Stimulated activated CD4-positive, alpha-beta T cell treated with anti-CD3 and anti-CD28 coated beads, Interleukin-4, amount 100 ng/mL, for 24 hours (primary cell): ENCODE results near the gene EFNB2.

ENCODE experiments used
- DNase-seq: peaks from one replicate; pipeline ENCODE4 v3.0.0-alpha.2; 2020

The EFNB2 gene

GRCh38 chr13:106535552-106536243 lies at the start of gene EFNB2:
EFNB2 (minus strand) TSS chr13:106535662; CDS start chr13:106534964, 698 bp downstream.
- peak; percentile 86 for DNase-seq

GRCh38 chr13:106581225-106581624 lies 45.8 kb upstream of the EFNB2 start:
- DNase-seq, result no peak

DNA sequence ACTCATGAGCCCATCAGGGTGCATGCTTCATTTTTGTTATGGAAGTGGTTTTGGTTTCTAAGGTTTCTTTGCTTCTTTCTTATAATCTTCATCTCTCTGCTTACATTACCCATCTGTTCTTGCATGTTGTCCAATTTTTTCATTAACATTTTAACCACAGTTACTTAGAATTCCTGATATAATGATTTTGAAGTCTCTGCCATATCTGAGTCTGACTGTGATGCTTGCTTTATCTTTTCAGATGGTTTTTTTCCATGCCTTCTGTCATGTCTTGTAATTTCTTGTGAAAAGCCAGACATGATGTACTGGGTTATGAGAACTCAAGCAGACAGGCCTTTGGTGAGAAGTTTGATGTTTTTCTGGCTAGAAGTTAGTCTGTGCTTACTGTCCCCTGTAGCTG lies 40.4 kb upstream of the EFNB2 start:
- no peak for DNase-seq

DNA sequence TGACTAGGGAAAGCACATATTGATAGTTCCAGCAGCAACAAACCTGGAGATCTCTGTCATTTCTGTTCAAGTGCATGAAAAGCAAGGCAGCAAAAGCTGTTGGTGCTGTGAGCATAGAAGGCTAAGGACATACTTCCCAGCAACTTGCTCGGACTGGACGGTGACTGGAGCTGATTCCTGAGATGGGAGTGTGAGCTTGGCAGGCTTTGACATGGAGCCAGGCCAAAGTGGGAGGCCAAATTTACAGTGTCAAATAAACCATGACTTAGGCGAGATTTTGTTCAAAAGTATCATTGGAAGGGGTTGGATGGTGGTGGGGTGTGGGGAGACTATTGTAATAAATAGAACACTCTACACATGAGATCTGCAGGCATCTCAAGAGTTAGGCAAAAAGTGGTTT lies 38.4 kb upstream of the EFNB2 start:
- no peak for DNase-seq

- DNase-seq, result no peak
These were observed 37.9 kb upstream of the EFNB2 start for GRCh38 chr13:106573284-106573846.

DNA sequence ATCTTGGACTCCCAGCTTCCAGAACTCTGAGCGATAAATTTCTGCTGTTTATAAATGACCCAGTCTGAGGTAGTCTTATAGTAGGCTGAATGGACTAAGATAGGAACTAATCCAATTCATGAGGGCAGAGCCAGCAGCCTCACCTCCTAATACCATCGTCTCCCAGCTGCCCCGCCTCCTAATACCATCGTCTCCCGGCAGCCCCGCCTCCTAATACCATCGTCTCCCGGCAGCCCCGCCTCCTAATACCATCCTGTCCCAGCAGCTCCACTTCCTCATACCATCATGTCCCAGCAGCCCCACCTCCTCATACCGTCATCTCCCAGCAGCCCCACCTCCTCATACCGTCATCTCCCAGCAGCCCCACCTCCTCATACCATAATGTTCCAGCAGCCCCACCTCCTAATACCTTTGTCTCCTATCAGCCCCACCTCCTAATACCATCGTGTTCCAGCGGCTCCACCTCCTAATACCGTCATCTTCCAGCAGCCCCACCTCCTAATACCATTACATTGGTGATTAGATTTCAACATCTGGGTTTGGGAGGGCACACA lies 34.9 kb upstream of the EFNB2 start:
- peak; percentile 62 for DNase-seq

- DNase-seq, result no peak
These were observed 34.0 kb upstream of the EFNB2 start for GRCh38 chr13:106569233-106570095.

DNA sequence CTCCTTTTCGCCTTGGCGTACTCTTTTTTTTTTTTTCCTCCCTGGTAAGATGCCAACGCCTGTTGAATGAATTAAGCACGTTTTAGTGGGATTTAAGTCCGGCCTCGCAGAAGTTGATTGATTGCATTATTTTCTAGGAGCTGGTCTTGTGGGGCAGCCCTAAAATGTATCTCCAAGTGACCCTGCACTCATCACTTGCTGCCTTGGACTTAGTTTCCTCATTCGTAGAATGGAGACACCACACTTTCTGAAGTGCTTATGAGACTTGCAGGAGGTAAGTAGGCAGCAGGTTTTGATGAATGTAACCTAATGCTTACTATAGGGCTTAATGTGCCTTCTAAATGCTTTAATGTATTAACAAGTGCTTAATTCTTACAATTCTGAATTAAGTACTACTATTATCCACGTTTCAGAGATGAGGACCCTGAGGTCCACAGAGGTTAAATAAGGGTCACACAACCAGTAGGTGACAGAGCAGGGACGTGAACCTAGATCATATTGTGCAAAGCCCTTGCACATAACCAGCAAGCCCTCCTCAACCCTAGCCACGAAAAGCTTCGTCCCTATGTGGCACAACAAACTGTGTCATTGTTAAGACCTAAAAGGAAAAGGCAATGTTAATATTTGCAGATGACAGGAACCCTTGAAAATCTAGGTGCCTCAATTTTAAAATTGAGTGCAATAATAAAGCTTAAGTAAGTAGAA lies 33.0 kb upstream of the EFNB2 start:
- DNase-seq, result no peak

- DNase-seq, result peak; percentile 96
These were observed 32.2 kb upstream of the EFNB2 start, which contains the start of gene ARGLU1 for GRCh38 chr13:106567474-106568298. ARGLU1 (minus strand) TSS chr13:106568137; CDS start chr13:106567919, 218 bp downstream.

- peak; percentile 41 for DNase-seq
These were observed 31.4 kb upstream of the EFNB2 start for GRCh38 chr13:106566641-106567473.

GRCh38 chr13:106565127-106565775 lies 29.8 kb upstream of the EFNB2 start:
- no peak for DNase-seq

DNA sequence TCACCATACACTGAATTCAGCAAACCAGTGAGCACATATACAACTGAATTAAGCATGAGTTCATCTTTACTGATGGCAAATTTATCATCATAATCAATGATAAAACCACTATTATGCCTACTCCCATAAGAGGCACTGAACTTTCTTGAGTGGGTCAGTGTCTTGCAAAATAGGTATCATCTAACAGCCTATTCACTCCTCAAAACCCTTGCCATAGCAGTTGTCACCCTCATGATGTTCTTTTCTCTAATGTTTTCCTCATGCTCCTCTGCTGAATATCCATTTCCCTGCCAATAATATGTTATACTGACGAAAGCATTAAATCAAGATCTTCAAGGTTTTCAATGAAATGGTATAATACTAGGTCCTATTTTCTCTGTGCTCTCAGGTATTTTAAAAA lies 26.8 kb upstream of the EFNB2 start:
- DNase-seq, result no peak

DNA sequence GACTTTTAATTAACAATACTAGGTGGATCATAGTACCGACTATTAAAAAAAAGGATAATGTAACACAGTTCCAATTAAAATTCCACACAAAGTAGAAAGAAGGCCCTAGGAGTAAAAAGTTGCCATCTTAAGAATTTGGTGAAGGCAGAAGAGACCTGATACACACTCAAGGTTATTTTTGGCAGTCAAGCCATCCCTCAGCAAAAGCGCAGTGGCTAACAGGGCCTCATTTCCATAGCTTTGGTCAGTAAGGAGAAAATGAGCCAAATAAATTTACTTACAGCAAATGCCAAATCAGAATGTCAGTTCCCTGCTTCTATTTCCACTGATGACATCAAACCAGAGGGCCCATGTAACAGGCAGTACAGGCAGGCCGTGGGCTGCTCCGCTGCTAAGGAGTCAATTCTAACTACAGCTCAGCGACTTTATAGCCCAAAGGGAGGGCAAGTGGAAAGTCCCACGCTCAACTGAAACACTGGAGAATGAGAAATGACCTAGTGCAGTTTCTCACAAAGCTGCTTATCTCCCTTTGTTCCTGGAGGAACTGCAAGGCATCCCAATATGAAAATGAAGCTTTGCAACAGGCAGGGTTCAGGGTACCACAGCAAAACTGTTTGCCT lies 26.2 kb upstream of the EFNB2 start:
- peak; percentile 46 for DNase-seq

DNA sequence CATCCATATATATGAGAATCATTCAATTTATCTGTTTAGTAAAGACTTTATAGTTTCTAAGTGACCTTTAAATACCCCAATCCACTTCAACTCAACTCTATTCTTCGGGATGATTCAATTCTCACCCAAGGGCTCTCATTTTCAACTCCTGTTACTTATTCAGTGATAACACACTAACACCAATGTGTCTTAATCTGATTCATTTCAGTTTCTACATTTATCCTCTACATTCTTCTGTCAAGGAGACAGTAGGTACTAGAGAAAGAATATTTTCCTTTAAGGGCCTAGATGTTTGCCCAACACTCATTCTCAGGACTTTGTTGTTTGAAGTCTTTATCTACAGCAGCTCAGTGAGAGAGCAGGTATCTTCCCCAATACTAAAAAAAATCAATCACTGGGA lies 25.4 kb upstream of the EFNB2 start:
- DNase-seq, result no peak

- DNase-seq, result no peak
These were observed 23.1 kb upstream of the EFNB2 start for GRCh38 chr13:106558527-106558926.

DNA sequence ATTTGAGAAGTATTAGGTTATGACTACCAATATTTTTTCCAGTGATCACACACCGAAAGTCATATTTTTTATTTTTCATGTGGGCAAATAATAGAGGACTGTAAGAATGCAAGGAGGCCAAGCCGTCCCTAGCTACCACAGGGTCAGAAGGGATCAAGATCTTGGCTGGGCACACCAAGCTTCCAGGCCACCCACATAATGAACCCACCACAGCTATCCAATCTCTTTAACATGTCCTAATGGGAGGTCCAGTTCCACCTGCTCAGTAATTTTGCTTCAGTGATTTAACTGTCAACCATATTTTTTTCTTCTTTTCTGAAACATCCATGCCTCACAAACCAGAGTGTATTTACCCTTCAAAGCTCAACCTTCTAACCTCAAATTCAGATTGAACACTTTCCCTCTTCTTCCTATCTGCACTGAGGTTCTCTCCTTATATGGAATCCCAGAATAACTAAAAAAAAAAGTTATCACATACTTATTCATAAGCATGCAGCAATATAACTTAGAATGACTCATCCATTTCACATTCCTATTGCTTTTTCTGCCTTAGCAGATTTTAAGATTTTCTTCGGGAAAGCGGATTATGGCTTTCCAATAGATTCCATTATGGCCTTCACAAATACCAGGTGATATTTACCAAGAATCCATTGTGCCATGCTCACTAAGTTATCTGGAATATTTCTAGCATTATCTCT lies 20.3 kb upstream of the EFNB2 start:
- no peak for DNase-seq

DNA sequence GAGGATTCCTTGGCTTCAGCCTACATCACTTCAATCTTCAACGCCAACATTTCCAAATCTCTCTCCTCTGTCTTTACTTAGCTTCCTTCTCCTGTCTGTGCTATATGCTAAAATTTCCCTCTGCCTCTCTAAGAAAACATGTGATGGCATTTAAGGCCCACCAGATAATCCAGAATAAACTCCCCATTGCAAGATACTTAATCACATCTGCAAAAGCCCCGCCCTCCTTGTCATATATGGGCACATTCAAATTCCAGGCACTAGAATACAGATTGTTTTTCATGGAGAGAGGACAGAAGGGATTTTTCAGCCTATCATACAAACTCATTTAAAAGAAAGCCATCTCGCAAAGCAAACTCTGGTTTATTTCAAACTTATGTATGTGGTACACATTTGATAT lies 16.3 kb upstream of the EFNB2 start:
- no peak for DNase-seq

DNA sequence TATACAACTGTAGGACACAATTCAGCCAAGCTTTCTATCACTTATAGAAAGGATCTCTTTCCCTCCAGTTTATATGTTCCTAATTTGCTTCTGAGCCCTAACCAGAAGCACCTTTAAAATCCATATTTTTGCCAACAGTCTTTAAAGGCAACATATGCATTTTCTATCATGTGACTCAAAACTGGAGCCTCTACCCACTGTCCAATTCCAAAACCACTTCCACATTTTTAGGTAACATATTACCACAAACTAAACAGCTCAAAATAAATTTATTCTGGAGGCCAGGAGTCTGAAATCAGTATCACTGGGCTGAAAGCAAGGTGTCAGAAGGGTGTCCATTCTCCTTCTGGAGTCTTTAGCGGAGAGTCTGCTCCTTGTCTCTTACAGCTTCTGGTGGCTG lies 15.9 kb upstream of the EFNB2 start:
- no peak for DNase-seq

- DNase-seq, result no peak
These were observed 15.2 kb upstream of the EFNB2 start for GRCh38 chr13:106550570-106551135.
